Neuronal stem cell (in vitro differentiated cells): ENCODE measurements around the gene CTNNB1.

Experiments used
- DNase-seq: peaks from one replicate; pipeline ENCODE4 v3.0.0-alpha.2; 2013; ENCODE audit warnings: low spot score
- H2AFZ ChIP-seq: one replicate; pipeline ENCODE4 v1.6.1; 2013; ENCODE audit warnings: mild to moderate bottlenecking, low read length, inconsistent platforms
- H2AK5ac ChIP-seq: 2 replicates; pipeline ENCODE4 v1.6.1; 2013; ENCODE audit warnings: low read depth, mild to moderate bottlenecking, inconsistent platforms, low read length, moderate library complexity, mixed read lengths
- H2BK120ac ChIP-seq: 2 replicates; pipeline ENCODE4 v1.6.1; 2013; ENCODE audit warnings: low read depth, mild to moderate bottlenecking, inconsistent platforms, low read length, moderate library complexity, mixed read lengths
- H2BK12ac ChIP-seq: one replicate; pipeline ENCODE4 v1.6.1; 2013; ENCODE audit warnings: low read length, inconsistent platforms
- H2BK15ac ChIP-seq: 2 replicates; pipeline ENCODE4 v1.6.1; 2013; ENCODE audit warnings: mild to moderate bottlenecking, low read length, inconsistent platforms, mixed read lengths
- H2BK5ac ChIP-seq: one replicate; pipeline ENCODE4 v1.6.1; 2013; ENCODE audit warnings: inconsistent platforms, mild to moderate bottlenecking, low read length, moderate library complexity
- H3K14ac ChIP-seq: one replicate; pipeline ENCODE4 v1.6.1; 2013; ENCODE audit warnings: low read length, inconsistent platforms
- H3K18ac ChIP-seq: 2 replicates; pipeline ENCODE4 v1.6.1; 2013; ENCODE audit warnings: low read length, inconsistent platforms
- H3K23ac ChIP-seq: 2 replicates; pipeline ENCODE4 v1.6.1; 2013; ENCODE audit warnings: low read depth, mild to moderate bottlenecking, mixed read lengths, low read length, inconsistent platforms; ENCODE audit not compliant: poor library complexity
- H3K27ac ChIP-seq: replicated peaks from 3 replicates; pipeline ENCODE4 v1.5.1; 2013; ENCODE audit warnings: low read length, inconsistent platforms
- H3K27me3 ChIP-seq, 3 experiments: 2 replicates each; pipeline ENCODE4 v1.6.1; 2013; ENCODE audit warnings: low read length in 3 of 3, mild to moderate bottlenecking in 2 of 3, inconsistent platforms in 1 of 3, low read depth in 1 of 3, mixed read lengths in 1 of 3, moderate library complexity in 1 of 3; ENCODE audit not compliant: control insufficient read depth in 3 of 3, insufficient read depth in 3 of 3
- H3K36me3 ChIP-seq, 2 donors: replicated peaks in 1 of 2; 2 replicates each; pipeline ENCODE4 v1.6.1; 2013; ENCODE audit warnings: low read length in 2 of 2; ENCODE audit not compliant: control insufficient read depth in 2 of 2, insufficient read depth in 2 of 2
- H3K4ac ChIP-seq: 2 replicates; pipeline ENCODE4 v1.6.1; 2013; ENCODE audit warnings: inconsistent platforms, mild to moderate bottlenecking, low read length, moderate library complexity
- H3K4me1 ChIP-seq, 2 donors: 1 replicate in 1 of 2; 2 replicates in 1 of 2; pipeline ENCODE4 v1.6.1; 2013; ENCODE audit warnings: low read length in 2 of 2, low read depth in 1 of 2; ENCODE audit not compliant: control insufficient read depth in 2 of 2, insufficient read depth in 1 of 2
- H3K4me2 ChIP-seq: one replicate; pipeline ENCODE4 v1.6.1; 2013; ENCODE audit warnings: mild to moderate bottlenecking, low read length, inconsistent platforms; ENCODE audit not compliant: insufficient read depth, poor library complexity, severe bottlenecking
- H3K4me3 ChIP-seq, 2 donors: 2 replicates each; pipeline ENCODE4 v1.5.1; 2013; ENCODE audit warnings: low read length in 2 of 2, mild to moderate bottlenecking in 2 of 2, inconsistent platforms in 1 of 2, moderate library complexity in 1 of 2
- H3K79me1 ChIP-seq: one replicate; pipeline ENCODE4 v1.6.1; 2013; ENCODE audit warnings: low read depth, mild to moderate bottlenecking, inconsistent platforms, low read length, moderate library complexity
- H3K9ac ChIP-seq: one replicate; pipeline ENCODE4 v1.6.1; 2013; ENCODE audit warnings: mild to moderate bottlenecking, low read depth, low read length, inconsistent platforms; ENCODE audit not compliant: poor library complexity
- H3K9me3 ChIP-seq, 2 donors: replicated peaks in 1 of 2; 2 replicates each; pipeline versions ENCODE3 to v1.6.1; 2013; ENCODE audit warnings: low read length in 2 of 2, mild to moderate bottlenecking in 2 of 2, inconsistent platforms in 1 of 2, low read depth in 1 of 2, mixed read lengths in 1 of 2, moderate library complexity in 1 of 2; ENCODE audit not compliant: control insufficient read depth in 2 of 2, insufficient read depth in 1 of 2
- H4K8ac ChIP-seq: one replicate; pipeline ENCODE4 v1.6.1; 2013; ENCODE audit warnings: low read depth, mild to moderate bottlenecking, inconsistent platforms, low read length, moderate library complexity
- H4K91ac ChIP-seq: one replicate; pipeline ENCODE4 v1.6.1; 2013; ENCODE audit warnings: low read length, low read depth, mild to moderate bottlenecking, inconsistent platforms; ENCODE audit not compliant: poor library complexity
- WGBS, 2 donors: extraction: QIAGEN DNeasy Blood & Tissue Kit; methylation state at CpG; one replicate each; pipeline ENCODE4 v1.1.7; 2013; ENCODE audit warnings: missing lambda C conversion rate in 2 of 2, mixed read lengths in 1 of 2; ENCODE audit not compliant: insufficient read length in 2 of 2, insufficient replicate concordance in 1 of 2; ENCODE audit errors: extremely low coverage in 2 of 2; 5-methylcytosine and 5-hydroxymethylcytosine counted together

The CTNNB1 gene

GRCh38 chr3:41241161-41241560, 41.9 kb downstream of the CTNNB1 start:
- H3K4ac ChIP-seq = no peak overlapping the region
- H3K36me3 ChIP-seq = peaks cover 22 to 98% of the 10 kb centered on the region in 2 donors
- no peak overlapping the region for H2BK12ac ChIP-seq
- no peak overlapping the region for H3K9ac ChIP-seq
- H4K8ac ChIP-seq = no peak overlapping the region
- H3K9me3 ChIP-seq = no peaks in the 10 kb centered on the region
- H3K14ac ChIP-seq = no peak overlapping the region
- H2BK120ac ChIP-seq = no peak overlapping the region
- no peaks in the 10 kb centered on the region for H3K79me1 ChIP-seq
- no peak overlapping the region for H2AFZ ChIP-seq
- no peak overlapping the region for H3K23ac ChIP-seq
- no peak overlapping the region for H3K4me2 ChIP-seq
- H3K4me3 ChIP-seq = no peak overlapping the region
- H3K27me3 ChIP-seq = no peaks in the 10 kb centered on the region
- no peak overlapping the region for H2AK5ac ChIP-seq
- no peak for DNase-seq
- peaks cover 4% of the 10 kb centered on the region in 2 donors for H3K4me1 ChIP-seq
- H4K91ac ChIP-seq = no peak overlapping the region
- H2BK15ac ChIP-seq = no peak overlapping the region
- no peak overlapping the region for H3K27ac ChIP-seq
- no peak overlapping the region for H2BK5ac ChIP-seq
- WGBS, 2 donors = no CpG with 5 or more reads among the region's 4 CpGs
- no peak overlapping the region for H3K18ac ChIP-seq

- H3K9me3 ChIP-seq = no peaks in the 10 kb centered on the region
- H3K4me1 ChIP-seq = peaks cover 0 to 1% of the 10 kb centered on the region in 2 donors
- no peak overlapping the region for H3K23ac ChIP-seq
- no peak overlapping the region for H2BK12ac ChIP-seq
- H4K91ac ChIP-seq = no peak overlapping the region
- H3K36me3 ChIP-seq = peaks cover 18 to 92% of the 10 kb centered on the region in 2 donors
- H3K9ac ChIP-seq = no peak overlapping the region
- no peak overlapping the region for H2BK5ac ChIP-seq
- H2AFZ ChIP-seq = no peak overlapping the region
- no peak overlapping the region for H2AK5ac ChIP-seq
- H3K4ac ChIP-seq = no peak overlapping the region
- no peak overlapping the region for H3K27ac ChIP-seq
- H3K79me1 ChIP-seq = no peaks in the 10 kb centered on the region
- H3K4me2 ChIP-seq = no peak overlapping the region
- no peak overlapping the region for H3K4me3 ChIP-seq
- H3K14ac ChIP-seq = no peak overlapping the region
- no peak for DNase-seq
- no peak overlapping the region for H3K18ac ChIP-seq
- H2BK15ac ChIP-seq = no peak overlapping the region
- H4K8ac ChIP-seq = no peak overlapping the region
- H2BK120ac ChIP-seq = no peak overlapping the region
- H3K27me3 ChIP-seq = no peaks in the 10 kb centered on the region
- WGBS, 2 donors = no CpG with 5 or more reads among the region's 7 CpGs
These were observed 42.7 kb downstream of the CTNNB1 start for GRCh38 chr3:41241800-41242571.

- Histone ChIP-seq H2BK5ac (no peak overlapping the region), H2BK12ac (no peak overlapping the region), H3K27me3 (no peaks in the 10 kb centered on the region), H2BK120ac (no peak overlapping the region), H3K4me1 (peaks cover 0 to 7% of the 10 kb centered on the region in 2 donors), H3K14ac (no peak overlapping the region), H4K8ac (no peak overlapping the region), H3K9ac (no peak overlapping the region), H3K9me3 (no peaks in the 10 kb centered on the region), H3K27ac (no peak overlapping the region), H3K36me3 (peaks cover 10 to 80% of the 10 kb centered on the region in 2 donors), H3K4me2 (no peak overlapping the region), H4K91ac (no peak overlapping the region), H3K4ac (no peak overlapping the region), H3K18ac (no peak overlapping the region), H3K79me1 (no peaks in the 10 kb centered on the region), H3K4me3 (no peak overlapping the region), H2BK15ac (no peak overlapping the region), H3K23ac (no peak overlapping the region), H2AFZ (no peak overlapping the region), H2AK5ac (no peak overlapping the region)
- DNase-seq = no peak
- no CpG with 5 or more reads among the region's 2 CpGs for WGBS, 2 donors
These were observed 43.9 kb downstream of the CTNNB1 start for GRCh38 chr3:41243183-41243582.

GRCh38 chr3:41244620-41245336, 45.5 kb downstream of the CTNNB1 start:
- H3K79me1 ChIP-seq = no peaks in the 10 kb centered on the region
- no peak for DNase-seq
- peaks cover 2 to 64% of the 10 kb centered on the region in 2 donors for H3K36me3 ChIP-seq
- H3K18ac ChIP-seq = no peak overlapping the region
- H3K4me3 ChIP-seq = no peak overlapping the region
- no peak overlapping the region for H4K8ac ChIP-seq
- WGBS, 2 donors = no CpG with 5 or more reads among the region's 6 CpGs
- H2BK15ac ChIP-seq = no peak overlapping the region
- H3K4me1 ChIP-seq = peaks cover 0 to 7% of the 10 kb centered on the region in 2 donors
- no peak overlapping the region for H3K27ac ChIP-seq
- no peak overlapping the region for H2AK5ac ChIP-seq
- H3K4me2 ChIP-seq = no peak overlapping the region
- no peaks in the 10 kb centered on the region for H3K9me3 ChIP-seq
- H2BK5ac ChIP-seq = no peak overlapping the region
- H2BK12ac ChIP-seq = no peak overlapping the region
- no peaks in the 10 kb centered on the region for H3K27me3 ChIP-seq
- H3K9ac ChIP-seq = no peak overlapping the region
- no peak overlapping the region for H3K4ac ChIP-seq
- H2BK120ac ChIP-seq = no peak overlapping the region
- no peak overlapping the region for H2AFZ ChIP-seq
- H3K14ac ChIP-seq = no peak overlapping the region
- H3K23ac ChIP-seq = no peak overlapping the region
- no peak overlapping the region for H4K91ac ChIP-seq
